Gastroesophageal sphincter (tissue), 4 donors: ENCODE results near the gene NCOA5. TPM values are rescaled to one million over a fixed set of nuclear protein-coding genes. Genes with fewer than 3 reads are reported as not detected.
"Not testable (repeated sequence)": the region's sequence is repeated elsewhere in the genome, so short reads cannot be mapped to it uniquely, and the experiment has no call there.

Source experiments
- ATAC-seq: fragments of 150-250 bp; one replicate; pipeline ENCODE4 v1.9.1; 2016; ENCODE audit warnings: mild to moderate bottlenecking, moderate library complexity
- H3K27ac ChIP-seq, 4 donors: fragments of 200-600 bp; sonication (generic) in 3 of 4; 1 replicate in 3 of 4; 2 replicates in 1 of 4; pipeline ENCODE4 v1.5.1; 2016 to 2019
- H3K27me3 ChIP-seq: fragments of 200-600 bp; sonication (generic); one replicate; pipeline ENCODE4 v1.5.1; 2019
- H3K36me3 ChIP-seq, 2 donors: fragments of 200-600 bp; sonication (generic); one replicate each; pipeline ENCODE4 v1.5.1; 2019; ENCODE audit warnings: control low read depth in 1 of 2
- H3K4me1 ChIP-seq, 3 donors: fragments of 200-600 bp; sonication (generic); 1 replicate in 2 of 3; 2 replicates in 1 of 3; pipeline ENCODE4 v1.5.1; 2016 to 2019; ENCODE audit warnings: control low read depth in 2 of 3
- H3K4me3 ChIP-seq, 2 donors: fragments of 200-600 bp; sonication (generic); one replicate each; pipeline ENCODE4 v1.5.1; 2019; ENCODE audit warnings: mild to moderate bottlenecking in 1 of 2, moderate library complexity in 1 of 2
- H3K9me3 ChIP-seq, 3 donors: fragments of 200-600 bp; sonication (generic); one replicate each; pipeline ENCODE4 v1.5.1; 2017 to 2019; ENCODE audit warnings: control low read depth in 2 of 3
- CTCF ChIP-seq, 4 experiments: fragments of 200-600 bp in 2 of 4; fragments of 450-650 bp in 2 of 4; sonication (generic) in 1 of 4; IDR thresholded peaks; one replicate each; pipeline ENCODE4 v1.5.1; 2017 to 2019; ENCODE audit warnings: antibody characterized with exemption in 4 of 4, mild to moderate bottlenecking in 2 of 4, moderate library complexity in 2 of 4
- EP300 ChIP-seq: sonication (generic); formaldehyde crosslinking; IDR thresholded peaks from one replicate; pipeline ENCODE4 v1.6.1; 2017; ENCODE audit warnings: antibody characterized with exemption, mild to moderate bottlenecking
- POLR2A ChIP-seq, 2 donors: fragments of 450-650 bp; IDR thresholded peaks; one replicate each; pipeline ENCODE4 v1.6.1; 2017; ENCODE audit warnings: antibody characterized with exemption in 2 of 2, mild to moderate bottlenecking in 2 of 2, moderate library complexity in 1 of 2
- POLR2AphosphoS5 ChIP-seq: sonication (generic); formaldehyde crosslinking; IDR thresholded peaks from one replicate; pipeline ENCODE4 v1.6.1; 2017; ENCODE audit warnings: antibody characterized with exemption
- WGBS, 2 donors: methylation state at CpG; one replicate each; pipeline ENCODE4 v1.1.5; 2018; ENCODE audit warnings: low coverage in 1 of 2; 5-methylcytosine and 5-hydroxymethylcytosine counted together
- total RNA-seq, 4 donors: library from RNA; depleted of rRNA; stranded (reverse); fragments of >200 nt; gene quantifications; one replicate each; pipeline ENCODE4 v1.1.0, GENCODE V29; 2016

The NCOA5 gene
- total RNA-seq, 4 donors from 2014 or later: 26.3 to 39.8 (median 30.8) TPM

- Histone ChIP-seq H3K4me3 (no peak overlapping the region), H3K9me3 (no peaks in the 10 kb centered on the region), H3K27me3 (peaks cover 5% of the 10 kb centered on the region), H3K27ac (no peak overlapping the region), H3K4me1 (peaks cover 0 to 12% (median 4%) of the 10 kb centered on the region in 3 donors), H3K36me3 (no peaks in the 10 kb centered on the region)
- TF ChIP-seq EP300 (no peak), POLR2A (IDR thresholded peaks at IDR 0.05) (no peak), POLR2AphosphoS5 (no peak)
- WGBS, 2 donors: 63 to 96% methylated on average over 2 of the region's 2 CpGs
- ATAC-seq: no peak
Measured at GRCh38 chr20:46093531-46093930, 3.8 kb upstream of the NCOA5 start.

GRCh38 chr20:46091622-46092535 is 2.1 kb upstream of the NCOA5 start:
- not testable (repeated sequence) for ATAC-seq, H3K36me3 ChIP-seq, H3K27ac ChIP-seq, H3K27me3 ChIP-seq, H3K9me3 ChIP-seq, H3K4me3 ChIP-seq
- WGBS, 2 donors: 98 to 100% methylated on average over 5 to 7 of the region's 52 CpGs
- H3K4me1 ChIP-seq: peaks cover 8 to 28% (median 15%) of the 10 kb centered on the region in 3 donors

- ATAC-seq: peak; percentile 52
- no peak for TF ChIP-seq POLR2AphosphoS5
- TF ChIP-seq CTCF (IDR thresholded peaks at IDR 0.05): no peak
- TF ChIP-seq EP300: no peak
- TF ChIP-seq POLR2A (IDR thresholded peaks at IDR 0.05): no peak
- H3K4me3 ChIP-seq: peak overlapping the region; percentile 46 to 70
- no peaks in the 10 kb centered on the region for H3K27me3 ChIP-seq
- WGBS, 2 donors: no CpG with 5 or more reads among the region's 31 CpGs
- H3K27ac ChIP-seq: peak overlapping the region; percentile 85 to 99 (median 98)
- H3K36me3 ChIP-seq: no peaks in the 10 kb centered on the region
- H3K9me3 ChIP-seq: no peaks in the 10 kb centered on the region
- H3K4me1 ChIP-seq: peaks cover 11 to 56% (median 38%) of the 10 kb centered on the region in 3 donors
Measured at GRCh38 chr20:46089167-46089416, 670 bp downstream of the NCOA5 start.

- H3K4me1 ChIP-seq: peaks cover 11 to 61% (median 43%) of the 10 kb centered on the region in 3 donors
- WGBS, 2 donors: 2 to 9% methylated on average over 15 to 16 of the region's 22 CpGs
- H3K36me3 ChIP-seq: no peaks in the 10 kb centered on the region
- no peaks in the 10 kb centered on the region for H3K9me3 ChIP-seq
- H3K27ac ChIP-seq: peak overlapping the region; percentile 85 to 99 (median 98)
- peak overlapping the region; percentile 46 to 70 for H3K4me3 ChIP-seq
- TF ChIP-seq POLR2AphosphoS5 (peak; percentile 27), CTCF (IDR thresholded peaks at IDR 0.05) (no peak)
- H3K27me3 ChIP-seq: no peaks in the 10 kb centered on the region
- ATAC-seq: no peak
Measured at GRCh38 chr20:46088409-46089166, 1.2 kb downstream of the NCOA5 start.

GRCh38 chr20:46087161-46087560 is 2.6 kb downstream of the NCOA5 start:
- peak; percentile 14 to 44 (median 43) for TF ChIP-seq CTCF (IDR thresholded peaks at IDR 0.05)
- no peak for TF ChIP-seq EP300
- no peak for ATAC-seq
- H3K4me1 ChIP-seq: peaks cover 18 to 75% (median 51%) of the 10 kb centered on the region in 3 donors
- H3K4me3 ChIP-seq: no peak overlapping the region
- no peaks in the 10 kb centered on the region for H3K27me3 ChIP-seq
- H3K36me3 ChIP-seq: no peaks in the 10 kb centered on the region
- no peaks in the 10 kb centered on the region for H3K9me3 ChIP-seq
- 18 to 34% methylated on average over 5 to 8 of the region's 8 CpGs for WGBS, 2 donors
- peak overlapping the region; percentile 14 to 99 (median 77) for H3K27ac ChIP-seq
